GM12873 (cell line): ENCODE results near the gene FXYD7.

Experiments
- TF ChIP-seq, protein P1 (sequence below): IDR thresholded peaks from 2 replicates; pipeline ENCODE4 v1.5.1; 2012; ENCODE audit warnings: low read depth, mild to moderate bottlenecking, moderate library complexity, low read length, control low read depth; ENCODE audit not compliant: insufficient read depth; ENCODE audit errors: missing control alignments

The FXYD7 gene

DNA sequence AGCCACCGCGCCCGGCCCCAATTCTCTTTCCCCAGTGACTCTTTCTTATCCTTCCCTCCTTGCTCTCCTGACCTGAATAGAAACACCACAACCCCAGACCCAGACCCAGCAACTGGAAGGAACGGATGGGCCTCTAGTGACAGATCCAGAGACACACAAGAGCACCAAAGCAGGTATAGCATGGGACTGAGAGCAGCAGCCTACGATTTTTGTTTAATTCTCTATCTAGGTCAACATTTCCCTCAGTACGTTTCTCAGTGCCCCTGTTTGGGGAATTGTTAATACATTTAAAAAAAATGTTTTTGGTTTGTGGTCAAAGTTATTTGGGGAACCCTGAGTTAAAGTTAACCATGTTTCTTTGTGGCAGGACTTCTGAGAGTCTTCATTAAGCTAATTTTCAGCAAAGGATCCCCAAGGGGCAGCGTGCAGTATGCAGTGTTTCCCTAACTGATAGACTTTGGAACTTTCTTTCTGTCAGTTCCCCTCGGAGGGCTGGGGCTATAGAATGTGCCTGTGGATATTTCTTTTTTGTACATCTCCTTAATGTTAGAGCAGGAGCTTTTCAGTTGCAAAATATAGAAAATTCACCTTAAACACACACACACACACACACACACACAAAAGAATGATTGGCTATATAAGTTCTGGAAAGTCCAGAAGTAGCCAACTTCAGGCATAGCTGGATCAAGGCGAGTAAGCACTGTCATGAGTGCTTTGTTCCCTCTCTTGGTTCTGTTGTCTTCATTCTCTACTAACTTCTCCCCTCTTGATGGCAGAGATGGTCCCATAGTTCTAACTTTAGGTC is 17.8 kb downstream of the FXYD7 start:
- TF ChIP-seq, protein P1, sequence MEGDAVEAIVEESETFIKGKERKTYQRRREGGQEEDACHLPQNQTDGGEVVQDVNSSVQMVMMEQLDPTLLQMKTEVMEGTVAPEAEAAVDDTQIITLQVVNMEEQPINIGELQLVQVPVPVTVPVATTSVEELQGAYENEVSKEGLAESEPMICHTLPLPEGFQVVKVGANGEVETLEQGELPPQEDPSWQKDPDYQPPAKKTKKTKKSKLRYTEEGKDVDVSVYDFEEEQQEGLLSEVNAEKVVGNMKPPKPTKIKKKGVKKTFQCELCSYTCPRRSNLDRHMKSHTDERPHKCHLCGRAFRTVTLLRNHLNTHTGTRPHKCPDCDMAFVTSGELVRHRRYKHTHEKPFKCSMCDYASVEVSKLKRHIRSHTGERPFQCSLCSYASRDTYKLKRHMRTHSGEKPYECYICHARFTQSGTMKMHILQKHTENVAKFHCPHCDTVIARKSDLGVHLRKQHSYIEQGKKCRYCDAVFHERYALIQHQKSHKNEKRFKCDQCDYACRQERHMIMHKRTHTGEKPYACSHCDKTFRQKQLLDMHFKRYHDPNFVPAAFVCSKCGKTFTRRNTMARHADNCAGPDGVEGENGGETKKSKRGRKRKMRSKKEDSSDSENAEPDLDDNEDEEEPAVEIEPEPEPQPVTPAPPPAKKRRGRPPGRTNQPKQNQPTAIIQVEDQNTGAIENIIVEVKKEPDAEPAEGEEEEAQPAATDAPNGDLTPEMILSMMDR: no peak

- TF ChIP-seq, protein P1: no peak
Observed at GRCh38 chr19:35161434-35161743, 18.3 kb downstream of the FXYD7 start.

DNA sequence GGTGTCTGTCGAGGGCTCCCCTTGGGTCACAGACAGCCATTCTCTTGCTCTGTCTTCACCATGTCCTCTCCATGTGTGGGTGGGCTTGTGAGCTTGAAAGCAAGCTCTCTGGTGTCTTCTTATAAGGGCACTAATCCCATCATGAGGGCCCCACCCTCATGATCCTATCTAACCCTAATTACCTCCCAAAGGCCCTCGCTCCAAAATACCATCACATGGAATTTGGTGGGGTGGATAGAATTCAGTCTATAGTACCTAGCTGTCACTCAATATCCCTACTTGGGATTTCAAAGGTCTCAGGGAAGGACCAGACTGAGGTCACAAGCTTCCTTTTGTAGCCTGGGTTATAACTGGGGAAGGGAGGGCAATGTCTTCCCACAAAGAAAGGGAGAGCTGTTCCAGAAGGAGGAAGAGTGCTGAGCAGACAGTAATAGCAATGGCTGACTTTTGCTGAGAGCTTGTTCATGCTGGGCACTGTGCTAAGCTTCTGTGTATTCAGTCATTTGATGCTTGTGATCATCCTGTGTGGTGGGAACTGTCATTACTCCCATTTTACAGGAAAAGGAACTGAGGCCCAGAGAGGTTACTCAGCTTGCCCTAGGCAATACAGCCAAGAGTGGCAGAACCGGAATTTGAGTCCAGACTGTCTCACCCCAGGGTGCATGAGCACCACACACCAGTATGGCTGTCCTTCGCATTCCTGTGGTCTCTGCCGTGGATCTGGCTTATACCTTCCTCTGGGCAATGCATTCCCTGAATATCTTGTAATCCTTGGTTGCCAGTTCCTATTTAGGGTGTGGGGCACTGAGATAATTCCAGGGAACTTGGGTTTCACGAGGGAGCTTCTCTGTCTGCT is 19.6 kb downstream of the FXYD7 start:
- TF ChIP-seq, protein P1: no peak

DNA sequence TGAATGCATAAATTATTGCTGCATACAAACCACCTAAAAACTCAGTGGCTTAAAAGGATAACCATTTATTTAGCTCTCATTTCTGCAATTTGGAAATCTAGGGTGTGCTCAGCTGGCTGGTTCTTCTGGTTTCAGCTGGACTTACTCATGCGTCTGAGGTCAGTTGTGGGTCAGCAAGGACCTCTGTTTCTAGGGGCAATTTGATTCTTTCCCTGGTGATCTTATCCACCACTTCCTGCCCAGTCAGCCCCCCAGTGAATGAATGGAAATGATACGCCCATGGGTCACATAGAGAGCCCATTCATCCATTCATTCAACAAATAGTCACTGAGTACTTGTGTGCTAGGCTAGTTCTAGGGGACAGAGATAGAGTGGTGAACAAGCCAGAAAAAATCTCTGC is 21.4 kb downstream of the FXYD7 start:
- TF ChIP-seq, protein P1: no peak

GRCh38 chr19:35165200-35166058 is 22.4 kb downstream of the FXYD7 start:
- TF ChIP-seq, protein P1: no peak

DNA sequence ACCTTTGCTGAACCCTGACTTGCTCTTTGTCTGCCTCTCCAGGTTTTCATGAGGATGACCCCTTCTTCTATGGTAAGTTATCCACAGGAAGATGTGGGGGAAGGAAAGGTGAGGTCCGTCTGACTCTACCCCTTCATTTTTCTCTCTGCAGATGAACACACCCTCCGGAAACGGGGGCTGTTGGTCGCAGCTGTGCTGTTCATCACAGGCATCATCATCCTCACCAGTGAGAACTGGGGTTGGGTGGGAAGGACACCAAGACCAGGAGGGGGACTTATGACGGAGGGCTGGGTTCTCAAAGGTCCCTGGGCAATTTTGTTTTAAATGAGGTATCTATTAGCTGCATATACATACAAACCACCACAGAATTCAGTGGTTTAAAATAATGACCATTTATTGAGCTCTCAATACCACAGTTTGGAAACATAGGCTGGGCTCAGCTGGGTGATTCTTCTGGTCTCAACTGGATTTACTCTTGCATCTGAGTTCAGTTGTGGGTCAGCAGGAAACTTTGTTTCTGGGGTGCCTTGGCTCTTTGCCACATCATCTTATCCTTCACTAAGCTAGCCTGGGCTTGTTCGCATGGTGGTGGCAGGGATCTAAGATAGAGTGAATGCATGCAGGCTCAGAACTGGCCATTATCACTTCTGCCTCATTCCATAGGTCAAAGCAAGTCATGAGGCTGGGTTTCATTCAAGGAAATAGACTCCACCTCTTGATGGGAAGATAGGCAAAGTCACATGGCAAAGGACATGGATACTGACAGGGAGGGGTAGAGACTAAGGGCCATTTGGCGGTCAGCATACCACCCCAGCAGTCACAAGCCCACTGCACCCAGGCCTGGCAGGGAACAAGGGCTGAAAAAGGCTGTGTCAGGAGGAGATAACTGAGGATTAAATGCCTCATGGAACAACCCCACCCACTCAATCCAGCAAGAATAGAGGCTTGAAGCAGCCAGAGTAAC is 23.3 kb downstream of the FXYD7 start:
- TF ChIP-seq, protein P1: no peak
